ENCODE results near the gene PHACTR2.

GRCh38 chr6:143694013-143694412 is 16.2 kb downstream of the PHACTR2 start:
- TF ChIP-seq, protein P1, sequence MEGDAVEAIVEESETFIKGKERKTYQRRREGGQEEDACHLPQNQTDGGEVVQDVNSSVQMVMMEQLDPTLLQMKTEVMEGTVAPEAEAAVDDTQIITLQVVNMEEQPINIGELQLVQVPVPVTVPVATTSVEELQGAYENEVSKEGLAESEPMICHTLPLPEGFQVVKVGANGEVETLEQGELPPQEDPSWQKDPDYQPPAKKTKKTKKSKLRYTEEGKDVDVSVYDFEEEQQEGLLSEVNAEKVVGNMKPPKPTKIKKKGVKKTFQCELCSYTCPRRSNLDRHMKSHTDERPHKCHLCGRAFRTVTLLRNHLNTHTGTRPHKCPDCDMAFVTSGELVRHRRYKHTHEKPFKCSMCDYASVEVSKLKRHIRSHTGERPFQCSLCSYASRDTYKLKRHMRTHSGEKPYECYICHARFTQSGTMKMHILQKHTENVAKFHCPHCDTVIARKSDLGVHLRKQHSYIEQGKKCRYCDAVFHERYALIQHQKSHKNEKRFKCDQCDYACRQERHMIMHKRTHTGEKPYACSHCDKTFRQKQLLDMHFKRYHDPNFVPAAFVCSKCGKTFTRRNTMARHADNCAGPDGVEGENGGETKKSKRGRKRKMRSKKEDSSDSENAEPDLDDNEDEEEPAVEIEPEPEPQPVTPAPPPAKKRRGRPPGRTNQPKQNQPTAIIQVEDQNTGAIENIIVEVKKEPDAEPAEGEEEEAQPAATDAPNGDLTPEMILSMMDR (IDR thresholded peaks at IDR 0.05; ENCODE audit: borderline replicate concordance, extremely low read depth, low read length, poor library complexity, severe bottlenecking) = no peak
- no peak for TF ChIP-seq EZH2 (IDR thresholded peaks at IDR 0.05; ENCODE audit: borderline replicate concordance, low read depth, low read length, severe bottlenecking)
